Astrocyte of the spinal cord (primary cell): Measurements from ENCODE around the gene PSME3IP1.

Experiments
- DNase-seq: peaks from one replicate; pipeline ENCODE4 v3.0.0; 2011; ENCODE audit warnings: low read depth, low spot score
- H3K4me3 ChIP-seq: 2 replicates; pipeline ENCODE4 v1.5.1; 2011; ENCODE audit warnings: low read depth, mild to moderate bottlenecking, low read length, moderate library complexity
- CTCF ChIP-seq: IDR thresholded peaks from 2 replicates; pipeline ENCODE4 v1.5.1; 2012; ENCODE audit warnings: low read depth, mild to moderate bottlenecking, low read length, inconsistent platforms
- in situ Hi-C: cut with HindIII; loops from 2 replicates; pipeline ENCODE4 v1.10.0; 2017; ENCODE audit warnings: low sequenced_read_pairs

The PSME3IP1 gene

GRCh38 chr16:57141822-57142631 is 43.8 kb downstream of the PSME3IP1 start:
- in situ Hi-C loops: no loop called here
- no peak overlapping the region for H3K4me3 ChIP-seq
- TF ChIP-seq CTCF: no peak
- no peak for DNase-seq

DNA sequence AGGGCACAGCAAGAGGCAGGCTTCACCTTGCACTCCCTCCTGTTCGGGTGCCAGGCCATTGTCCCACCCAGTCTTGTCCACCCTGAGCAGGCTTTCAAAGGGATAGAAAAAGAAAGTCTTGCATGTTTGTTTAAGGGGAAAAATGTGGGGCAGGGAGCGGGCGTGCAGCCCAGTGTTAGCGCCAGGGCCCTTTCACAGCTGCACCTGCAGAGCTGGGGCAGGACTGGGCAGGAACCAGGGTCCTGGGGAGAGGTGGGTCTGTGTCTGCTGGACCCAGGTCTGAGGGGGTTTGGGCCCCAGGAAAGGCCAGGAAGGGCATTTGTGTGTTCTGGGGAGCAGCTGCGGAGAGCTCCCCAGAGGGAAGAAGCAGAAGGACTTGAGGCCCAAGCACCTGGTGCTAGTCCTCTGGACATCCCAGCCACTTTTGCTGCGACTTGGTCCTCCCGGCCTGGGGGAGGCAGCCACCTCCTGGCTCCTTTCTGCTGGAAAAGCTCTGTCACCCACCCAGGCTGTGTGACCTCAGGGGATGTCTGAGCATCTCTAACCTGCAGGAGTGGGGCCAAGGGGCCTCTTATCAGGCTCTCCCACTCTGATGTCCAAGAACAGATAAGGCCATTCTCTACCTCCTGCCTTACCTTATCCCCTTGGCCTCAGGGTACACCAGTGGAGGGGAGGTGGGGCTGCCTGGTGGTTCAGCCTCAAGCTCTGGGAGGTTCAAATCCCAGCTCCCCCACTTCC is 44.7 kb downstream of the PSME3IP1 start:
- in situ Hi-C loops: no loop called here
- DNase-seq: no peak
- H3K4me3 ChIP-seq: no peak overlapping the region
- TF ChIP-seq CTCF: no peak

GRCh38 chr16:57138281-57138935 is 47.4 kb downstream of the PSME3IP1 start:
- no peak for DNase-seq
- in situ Hi-C loops: no loop called here
- no peak for TF ChIP-seq CTCF
- H3K4me3 ChIP-seq: no peak overlapping the region

- no peak for DNase-seq
- no peak for TF ChIP-seq CTCF
- in situ Hi-C loops: no loop called here
- no peak overlapping the region for H3K4me3 ChIP-seq
These were observed 48.1 kb downstream of the PSME3IP1 start for GRCh38 chr16:57137566-57138273.

GRCh38 chr16:57137043-57137442 is 48.8 kb downstream of the PSME3IP1 start:
- no peak for DNase-seq
- in situ Hi-C loops: no loop called here
- H3K4me3 ChIP-seq: no peak overlapping the region
- TF ChIP-seq CTCF: no peak

DNA sequence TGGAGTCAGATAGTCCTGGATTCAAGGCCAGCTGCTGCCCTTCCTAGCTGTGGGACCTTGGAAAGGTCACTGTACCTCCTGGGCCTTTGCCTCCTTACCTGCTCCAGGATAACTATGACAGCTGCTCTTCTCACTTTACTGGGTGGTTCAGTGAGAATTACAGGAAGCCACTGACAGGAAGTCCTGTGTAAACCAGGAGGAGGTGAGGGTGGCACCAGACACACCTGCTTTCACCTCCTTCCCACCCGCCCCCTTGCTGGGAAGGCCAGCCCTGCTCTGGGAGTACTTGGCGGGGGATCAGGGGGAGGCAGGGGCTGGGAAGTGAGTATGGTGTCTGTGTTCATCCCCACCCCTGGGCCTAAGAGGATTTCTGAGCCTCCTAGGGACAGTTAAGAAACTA is 50.9 kb downstream of the PSME3IP1 start:
- no peak overlapping the region for H3K4me3 ChIP-seq
- TF ChIP-seq CTCF: no peak
- DNase-seq: no peak
- in situ Hi-C loops: no loop called here
